IMR-90 (cell line): Measurements from ENCODE around the gene UBE2S.

Experiments used
- CEBPB ChIP-seq: IDR thresholded peaks from 2 replicates; pipeline ENCODE4 v1.6.1; 2012; ENCODE audit warnings: low read depth, low read length, improper control_type of control experiment
- CHD1 ChIP-seq: IDR thresholded peaks from 2 replicates; pipeline ENCODE4 v1.6.1; 2012; ENCODE audit warnings: low read depth, low read length, improper control_type of control experiment
- CTCF ChIP-seq: conservative IDR thresholded peaks from 2 replicates; pipeline ENCODE4 v1.5.1; 2012; ENCODE audit warnings: mild to moderate bottlenecking, low read depth, low read length, improper control_type of control experiment
- MAFK ChIP-seq: IDR thresholded peaks from 2 replicates; pipeline ENCODE4 v1.6.1; 2012; ENCODE audit warnings: low read depth, low read length, improper control_type of control experiment
- MAZ ChIP-seq: IDR thresholded peaks from 2 replicates; pipeline ENCODE4 v1.6.1; 2012; ENCODE audit warnings: low read depth, mild to moderate bottlenecking, low read length, improper control_type of control experiment, moderate library complexity, borderline replicate concordance
- MXI1 ChIP-seq: IDR thresholded peaks from 2 replicates; pipeline ENCODE4 v1.6.1; 2012; ENCODE audit warnings: low read depth, mild to moderate bottlenecking, low read length, moderate library complexity, borderline replicate concordance
- POLR2A ChIP-seq: IDR thresholded peaks from 2 replicates; pipeline ENCODE4 v1.6.1; 2012; ENCODE audit warnings: mild to moderate bottlenecking, low read depth, low read length
- USF2 ChIP-seq: fragments of 150-350 bp; IDR thresholded peaks from 2 replicates; pipeline ENCODE4 v1.6.1; 2017; ENCODE audit warnings: mild to moderate bottlenecking, antibody characterized with exemption, low read length, low read depth

GRCh38 chr19:55405638-55406037, 1.9 kb downstream of the UBE2S start:
- TF ChIP-seq CTCF = no peak
- no peak for TF ChIP-seq CEBPB
- no peak for TF ChIP-seq CHD1
- TF ChIP-seq POLR2A = 0 out of 2 replicates have a peak, but pooled peaks have one; percentile 7
- TF ChIP-seq MXI1 = no peak
- TF ChIP-seq MAZ = no peak
- TF ChIP-seq MAFK = no peak
- no peak for TF ChIP-seq USF2
